Esophagus muscularis mucosa (tissue), 4 donors: ENCODE data around the gene STAC. TPM values are rescaled to one million over a fixed set of nuclear protein-coding genes. Genes with fewer than 3 reads are reported as not detected.

Experiments
- DNase-seq: peaks from one replicate; pipeline ENCODE4 v3.0.0-alpha.2; 2017; ENCODE audit errors: extremely low spot score
- H3K27ac ChIP-seq, 4 donors: fragments of 200-600 bp; sonication (generic); replicated peaks in 1 of 4; 1 replicate in 3 of 4; 2 replicates in 1 of 4; pipeline ENCODE4 v1.5.1; 2016 to 2019; ENCODE audit warnings: mild to moderate bottlenecking in 1 of 4
- H3K27me3 ChIP-seq, 4 donors: fragments of 200-600 bp; sonication (generic); one replicate each; pipeline versions ENCODE4 v1.5.1 to v1.6.0; 2016 to 2019
- H3K36me3 ChIP-seq, 4 donors: fragments of 200-600 bp; sonication (generic); one replicate each; pipeline ENCODE4 v1.5.1; 2016 to 2019
- H3K4me1 ChIP-seq, 4 donors: fragments of 200-600 bp; sonication (generic); one replicate each; pipeline ENCODE4 v1.5.1; 2016 to 2019
- H3K4me3 ChIP-seq, 4 donors: fragments of 200-600 bp; sonication (generic); 1 replicate in 2 of 4; 2 replicates in 2 of 4; pipeline ENCODE4 v1.5.1; 2016 to 2019; ENCODE audit warnings: mild to moderate bottlenecking in 4 of 4, moderate library complexity in 1 of 4
- H3K9me3 ChIP-seq, 4 donors: fragments of 200-600 bp; sonication (generic); 1 replicate in 3 of 4; 2 replicates in 1 of 4; pipeline ENCODE4 v1.5.1; 2016 to 2019
- EP300 ChIP-seq: sonication (generic); formaldehyde crosslinking; IDR thresholded peaks from one replicate; pipeline ENCODE4 v1.6.1; 2017; ENCODE audit warnings: antibody characterized with exemption
- POLR2A ChIP-seq: fragments of 450-650 bp; IDR thresholded peaks from one replicate; pipeline ENCODE4 v1.6.1; 2017; ENCODE audit warnings: antibody characterized with exemption, moderate library complexity, mild to moderate bottlenecking, low read depth
- POLR2AphosphoS5 ChIP-seq, 2 donors: sonication (generic); formaldehyde crosslinking; IDR thresholded peaks; one replicate each; pipeline ENCODE4 v1.6.1; 2017; ENCODE audit warnings: antibody characterized with exemption in 2 of 2
- WGBS: methylation state at CpG from one replicate; pipeline ENCODE4 v1.1.5; 2018; 5-methylcytosine and 5-hydroxymethylcytosine counted together
- intact Hi-C: fragments of 100-400 bp; cut with DNase I; formaldehyde crosslinking; loops from one replicate; pipeline ENCODE4 v1.15.1; 2023
- total RNA-seq, 4 donors: library from RNA; depleted of rRNA; stranded (reverse); fragments of >200 nt; gene quantifications; one replicate each; pipeline versions ENCODE4 v1.1.0 to v1.2.1, GENCODE V29; 2016
- TF ChIP-seq, protein P1 (sequence below), 3 experiments: fragments of 200-600 bp in 2 of 3; fragments of 450-650 bp in 1 of 3; sonication (generic) in 2 of 3; IDR thresholded peaks; one replicate each; pipeline ENCODE4 v1.5.1; 2017 to 2019; ENCODE audit warnings: antibody characterized with exemption in 3 of 3, mild to moderate bottlenecking in 2 of 3, moderate library complexity in 1 of 3

Gene STAC
- total RNA-seq, 4 donors from 2014 or later = 7.1 to 11.9 (median 8.0) TPM

DNA sequence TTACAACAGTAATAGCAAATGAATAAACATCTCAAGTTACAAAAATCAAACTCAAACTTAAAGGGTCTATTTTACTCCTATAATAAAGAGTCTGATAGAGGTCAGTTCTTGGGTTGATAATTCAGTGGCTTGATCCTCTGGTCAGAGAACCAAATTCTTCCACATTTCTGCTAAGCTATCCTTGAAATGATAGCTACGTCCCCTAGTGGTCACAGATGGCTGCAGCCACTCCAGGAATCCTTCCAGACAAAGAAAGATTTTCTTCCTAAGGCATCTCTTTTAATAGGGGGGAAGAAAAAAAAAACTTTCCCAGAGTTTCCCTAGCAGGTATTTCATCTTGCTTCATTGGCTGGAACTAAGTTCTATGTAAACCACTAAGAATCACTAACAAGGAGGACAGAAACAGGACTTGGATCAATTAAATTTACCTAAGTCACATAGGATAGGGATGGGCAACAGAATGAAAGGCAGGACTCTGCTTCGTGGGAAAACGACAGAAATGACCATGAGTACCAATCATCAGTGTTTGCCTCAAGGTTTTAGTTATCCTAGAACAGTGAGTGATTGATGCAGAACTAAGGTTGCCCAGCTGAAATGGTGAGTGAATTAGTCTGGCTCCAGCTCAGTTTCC is 160.7 kb downstream of the STAC start:
- Histone ChIP-seq H3K9me3 (peaks cover 0 to 5% (median 0%) of the 10 kb centered on the region in 4 donors), H3K27me3 (no peaks in the 10 kb centered on the region), H3K27ac (no peak overlapping the region), H3K4me3 (no peak overlapping the region), H3K4me1 (no peaks in the 10 kb centered on the region), H3K36me3 (no peaks in the 10 kb centered on the region)
- intact Hi-C loops = no loop called here
- DNase-seq = peak; percentile 3
- WGBS = 75% methylated on average over 3 of the region's 3 CpGs
- TF ChIP-seq POLR2AphosphoS5 (IDR thresholded peaks at IDR 0.05) = no peak
- TF ChIP-seq, protein P1, sequence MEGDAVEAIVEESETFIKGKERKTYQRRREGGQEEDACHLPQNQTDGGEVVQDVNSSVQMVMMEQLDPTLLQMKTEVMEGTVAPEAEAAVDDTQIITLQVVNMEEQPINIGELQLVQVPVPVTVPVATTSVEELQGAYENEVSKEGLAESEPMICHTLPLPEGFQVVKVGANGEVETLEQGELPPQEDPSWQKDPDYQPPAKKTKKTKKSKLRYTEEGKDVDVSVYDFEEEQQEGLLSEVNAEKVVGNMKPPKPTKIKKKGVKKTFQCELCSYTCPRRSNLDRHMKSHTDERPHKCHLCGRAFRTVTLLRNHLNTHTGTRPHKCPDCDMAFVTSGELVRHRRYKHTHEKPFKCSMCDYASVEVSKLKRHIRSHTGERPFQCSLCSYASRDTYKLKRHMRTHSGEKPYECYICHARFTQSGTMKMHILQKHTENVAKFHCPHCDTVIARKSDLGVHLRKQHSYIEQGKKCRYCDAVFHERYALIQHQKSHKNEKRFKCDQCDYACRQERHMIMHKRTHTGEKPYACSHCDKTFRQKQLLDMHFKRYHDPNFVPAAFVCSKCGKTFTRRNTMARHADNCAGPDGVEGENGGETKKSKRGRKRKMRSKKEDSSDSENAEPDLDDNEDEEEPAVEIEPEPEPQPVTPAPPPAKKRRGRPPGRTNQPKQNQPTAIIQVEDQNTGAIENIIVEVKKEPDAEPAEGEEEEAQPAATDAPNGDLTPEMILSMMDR (IDR thresholded peaks at IDR 0.05) = peak; percentile 24 to 59 (median 31)

DNA sequence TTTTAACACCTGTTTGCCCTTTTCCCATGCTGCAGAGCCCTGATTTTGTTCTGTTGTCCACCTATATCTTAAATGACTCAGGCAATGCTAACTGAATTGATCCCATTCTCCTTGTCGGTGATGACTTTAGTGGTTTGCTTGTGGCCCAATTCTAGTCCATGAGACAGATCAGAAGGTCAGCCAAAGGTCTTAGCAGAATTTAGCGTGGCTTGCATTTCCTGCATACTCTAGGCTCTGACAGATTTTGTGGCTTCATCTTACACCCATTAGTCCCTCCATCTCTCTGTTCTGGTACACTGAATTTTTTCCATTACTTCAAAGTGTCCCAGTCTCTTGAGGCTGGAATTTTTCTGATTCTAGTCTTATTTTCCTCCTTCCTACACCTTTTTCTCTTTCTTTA is 161.9 kb downstream of the STAC start:
- H3K36me3 ChIP-seq = no peaks in the 10 kb centered on the region
- DNase-seq = peak; percentile 34
- WGBS = 49% methylated on average over 2 of the region's 2 CpGs
- no peak overlapping the region for H3K4me3 ChIP-seq
- H3K27ac ChIP-seq = no peak overlapping the region
- H3K27me3 ChIP-seq = no peaks in the 10 kb centered on the region
- no peak for TF ChIP-seq POLR2A
- intact Hi-C loops = no loop called here
- H3K4me1 ChIP-seq = no peaks in the 10 kb centered on the region
- H3K9me3 ChIP-seq = no peaks in the 10 kb centered on the region

DNA sequence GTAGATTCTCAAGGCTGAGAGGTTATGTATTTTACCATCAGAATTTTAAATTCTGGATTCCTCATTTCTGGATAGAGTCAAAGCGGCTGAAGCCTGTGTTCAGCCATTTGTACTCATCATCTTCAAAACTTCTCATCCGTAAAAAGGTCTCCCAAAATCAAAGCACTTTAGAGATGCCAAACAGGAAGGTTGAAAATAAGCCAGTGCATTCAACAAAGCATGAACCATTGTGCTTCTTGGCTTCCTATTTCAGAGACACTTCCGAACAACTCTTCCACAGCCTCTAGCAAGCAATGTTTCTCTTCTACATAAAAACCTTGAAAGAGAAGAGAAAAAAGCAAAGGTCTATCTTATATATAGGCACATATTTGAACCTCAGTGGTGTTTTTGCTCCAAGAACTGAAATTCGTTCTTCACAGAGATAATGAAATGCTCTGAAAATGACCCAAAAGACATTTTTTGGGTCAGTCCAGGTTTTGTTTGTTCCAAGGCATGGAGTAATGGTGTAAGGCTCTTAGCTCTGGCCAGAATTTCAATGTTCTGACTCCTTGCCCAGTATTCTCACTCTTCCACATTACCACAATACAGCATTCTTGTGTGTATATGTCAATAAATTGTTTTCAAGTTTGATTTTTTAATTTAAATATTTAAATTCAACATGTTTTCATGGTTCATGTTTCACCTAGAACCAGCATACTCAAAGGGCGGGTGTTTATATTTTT is 163.1 kb downstream of the STAC start:
- intact Hi-C loops = no loop called here
- Histone ChIP-seq H3K9me3 (peaks cover 0 to 2% (median 0%) of the 10 kb centered on the region in 4 donors), H3K27me3 (no peaks in the 10 kb centered on the region), H3K36me3 (no peaks in the 10 kb centered on the region), H3K27ac (no peak overlapping the region), H3K4me3 (no peak overlapping the region), H3K4me1 (no peaks in the 10 kb centered on the region)
- WGBS = 74% methylated on average over 5 of the region's 5 CpGs
- no peak for DNase-seq
- TF ChIP-seq, protein P1 (IDR thresholded peaks at IDR 0.05) = no peak
- TF ChIP-seq POLR2AphosphoS5 (IDR thresholded peaks at IDR 0.05) (no peak), POLR2A (no peak), EP300 (no peak)

DNA sequence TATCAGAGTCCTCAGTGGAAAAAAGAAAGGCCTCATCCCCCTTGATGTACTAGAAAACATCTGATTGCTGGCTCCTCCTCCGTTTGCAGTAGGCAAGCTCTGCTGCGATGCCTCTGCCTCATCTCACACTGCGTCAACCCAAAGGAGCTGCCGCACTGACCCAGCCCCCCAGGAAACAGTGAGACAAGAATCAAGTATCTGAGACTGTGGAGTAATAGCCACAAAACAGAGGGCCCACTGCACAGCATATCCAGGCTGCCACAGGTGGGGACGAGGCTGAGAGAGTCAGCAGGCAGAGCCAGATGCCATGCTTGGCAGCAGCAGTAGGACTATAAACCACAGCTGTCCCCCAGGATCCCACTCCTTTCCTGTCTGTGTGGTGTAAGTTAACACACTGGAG is 165.9 kb downstream of the STAC start:
- intact Hi-C loops = no loop called here
- 63% methylated on average over 5 of the region's 5 CpGs for WGBS
- Histone ChIP-seq H3K4me3 (no peak overlapping the region), H3K36me3 (no peaks in the 10 kb centered on the region), H3K4me1 (no peaks in the 10 kb centered on the region), H3K27ac (no peak overlapping the region), H3K9me3 (peaks cover 0 to 9% (median 0%) of the 10 kb centered on the region in 4 donors), H3K27me3 (no peaks in the 10 kb centered on the region)
- TF ChIP-seq EP300 = no peak
- DNase-seq = no peak

DNA sequence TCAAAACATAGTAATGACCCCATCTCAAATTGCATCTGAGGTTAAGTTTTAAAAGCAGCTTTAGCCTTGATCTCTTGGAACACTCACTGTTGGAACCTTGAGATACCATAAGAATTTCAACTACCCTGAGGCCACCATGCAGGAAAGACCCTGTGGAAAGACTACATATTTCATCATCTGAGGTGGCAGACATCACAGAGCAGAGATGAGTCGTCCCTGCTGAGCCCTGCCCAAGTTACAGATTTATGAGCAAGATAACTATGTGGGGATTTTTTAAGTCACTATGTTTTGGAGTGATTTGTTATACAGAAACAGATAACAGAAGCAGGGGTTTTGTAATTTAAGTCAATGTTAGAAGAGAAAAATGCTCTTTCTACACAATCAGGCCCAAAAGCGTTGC is 168.4 kb downstream of the STAC start:
- intact Hi-C loops = no loop called here
- TF ChIP-seq POLR2A = no peak
- WGBS = 82% methylated on average over 2 of the region's 2 CpGs
- Histone ChIP-seq H3K27ac (no peak overlapping the region), H3K9me3 (peaks cover 0 to 9% (median 0%) of the 10 kb centered on the region in 4 donors), H3K4me1 (no peaks in the 10 kb centered on the region), H3K27me3 (no peaks in the 10 kb centered on the region), H3K4me3 (no peak overlapping the region), H3K36me3 (no peaks in the 10 kb centered on the region)
- DNase-seq = no peak

DNA sequence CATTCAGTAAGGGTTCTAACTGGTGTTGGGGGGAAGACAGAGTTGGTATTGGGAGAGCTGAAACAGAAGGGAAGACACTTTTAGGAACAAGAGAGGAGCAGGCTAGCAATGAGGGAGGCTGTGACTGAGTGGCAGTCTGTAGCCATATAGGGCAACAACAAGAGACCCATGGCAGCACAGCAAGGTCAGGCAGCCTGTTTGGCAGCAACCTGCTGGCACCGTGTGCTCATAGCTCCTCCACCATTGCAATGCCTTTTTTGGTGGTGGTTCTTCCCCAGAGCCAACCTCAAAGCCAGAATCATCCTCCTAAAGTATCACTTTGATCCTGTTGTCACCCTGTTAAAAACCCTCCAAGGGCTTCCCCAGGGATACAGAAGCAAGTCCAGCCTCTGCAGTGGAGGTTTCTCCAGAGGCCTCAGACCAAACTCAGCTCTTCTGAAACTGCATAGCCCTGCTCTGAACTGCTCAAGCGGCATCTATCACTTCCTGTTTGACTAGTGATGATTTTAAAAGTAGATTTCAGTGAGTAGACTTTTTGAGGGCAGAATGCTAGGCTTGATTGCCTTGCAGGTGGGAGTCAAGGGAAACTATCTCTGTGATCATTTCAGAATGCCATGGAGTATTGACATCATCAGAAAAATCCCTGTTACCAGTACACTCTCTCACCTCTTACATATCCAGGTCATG is 176.9 kb downstream of the STAC start:
- Histone ChIP-seq H3K4me3 (no peak overlapping the region), H3K4me1 (peaks cover 0 to 18% (median 14%) of the 10 kb centered on the region in 4 donors), H3K9me3 (no peaks in the 10 kb centered on the region), H3K27ac (no peak overlapping the region), H3K36me3 (no peaks in the 10 kb centered on the region), H3K27me3 (no peaks in the 10 kb centered on the region)
- TF ChIP-seq, protein P1 (IDR thresholded peaks at IDR 0.05) = no peak
- TF ChIP-seq POLR2AphosphoS5 (IDR thresholded peaks at IDR 0.05) = no peak
- TF ChIP-seq EP300 = no peak
- no peak for TF ChIP-seq POLR2A
- no peak for DNase-seq
- intact Hi-C loops = no loop called here
- WGBS = 64% methylated on average over 2 of the region's 2 CpGs
